CD14-positive monocyte (primary cell): ENCODE results near the gene PIH1D1. TPM values are rescaled to one million over a fixed set of nuclear protein-coding genes. Genes with fewer than 3 reads are reported as not detected.

Source experiments
- DNase-seq, 3 donors: peaks; one replicate each; pipeline ENCODE4 v3.0.0-alpha.2; 2011 to 2022
- H2AFZ ChIP-seq: 2 replicates; pipeline ENCODE4 v1.6.0; 2012; ENCODE audit warnings: mild to moderate bottlenecking, low read depth, low read length, inconsistent platforms; ENCODE audit not compliant: insufficient read depth, poor library complexity, severe bottlenecking
- H3K27ac ChIP-seq, 2 donors: 1 replicate in 1 of 2; 2 replicates in 1 of 2; pipeline ENCODE4 v1.5.1; 2012 to 2013; ENCODE audit warnings: low read length in 2 of 2, control low read depth in 1 of 2, inconsistent platforms in 1 of 2, low read depth in 1 of 2, mild to moderate bottlenecking in 1 of 2
- H3K27me3 ChIP-seq, 2 donors: one replicate each; pipeline versions ENCODE4 v1.6.0 to v1.6.1; 2011 to 2013; ENCODE audit warnings: low read length in 2 of 2; ENCODE audit not compliant: control insufficient read depth in 2 of 2, insufficient read depth in 2 of 2
- H3K36me3 ChIP-seq, 2 donors: replicated peaks in 1 of 2; 1 replicate in 1 of 2; 2 replicates in 1 of 2; pipeline versions ENCODE4 v1.5.1 to v1.6.1; 2012 to 2013; ENCODE audit warnings: low read length in 2 of 2, control low read depth in 1 of 2, inconsistent platforms in 1 of 2, mild to moderate bottlenecking in 1 of 2; ENCODE audit not compliant: insufficient read depth in 2 of 2, control insufficient read depth in 1 of 2
- H3K4me1 ChIP-seq, 2 donors: 1 replicate in 1 of 2; 2 replicates in 1 of 2; pipeline versions ENCODE4 v1.5.1 to v1.6.1; 2012 to 2013; ENCODE audit warnings: low read length in 2 of 2, control low read depth in 1 of 2, inconsistent platforms in 1 of 2, mild to moderate bottlenecking in 1 of 2, moderate library complexity in 1 of 2; ENCODE audit not compliant: insufficient read depth in 2 of 2, control insufficient read depth in 1 of 2
- H3K4me2 ChIP-seq: replicated peaks from 2 replicates; pipeline ENCODE3; 2012; ENCODE audit warnings: low read length, moderate library complexity, mild to moderate bottlenecking; ENCODE audit not compliant: poor library complexity, severe bottlenecking; ENCODE audit errors: extremely low read depth
- H3K4me3 ChIP-seq, 3 experiments: fragments of 200-600 bp in 1 of 3; sonication (generic) in 1 of 3; replicated peaks in 1 of 3; 1 replicate in 2 of 3; 2 replicates in 1 of 3; pipeline ENCODE4 v1.5.1; 2011 to 2013; ENCODE audit warnings: low read length in 3 of 3, mild to moderate bottlenecking in 3 of 3, control low read depth in 2 of 3, low read depth in 2 of 3, inconsistent platforms in 1 of 3, moderate library complexity in 1 of 3
- H3K79me2 ChIP-seq: 2 replicates; pipeline ENCODE4 v1.6.0; 2012; ENCODE audit warnings: mild to moderate bottlenecking, control low read depth, inconsistent platforms, low read length, moderate library complexity; ENCODE audit not compliant: insufficient read depth
- H3K9ac ChIP-seq: 2 replicates; pipeline ENCODE4 v1.6.0; 2017; ENCODE audit warnings: low read length, mild to moderate bottlenecking; ENCODE audit not compliant: insufficient read depth, poor library complexity, severe bottlenecking
- H3K9me3 ChIP-seq, 2 donors: replicated peaks in 1 of 2; 1 replicate in 1 of 2; 2 replicates in 1 of 2; pipeline versions ENCODE4 v1.5.1 to v1.6.1; 2012 to 2013; ENCODE audit warnings: low read length in 2 of 2, control low read depth in 1 of 2; ENCODE audit not compliant: control insufficient read depth in 1 of 2, insufficient read depth in 1 of 2
- H4K20me1 ChIP-seq: 2 replicates; pipeline ENCODE4 v1.6.0; 2012; ENCODE audit warnings: mild to moderate bottlenecking, low read length, control low read depth, moderate library complexity; ENCODE audit not compliant: insufficient read depth
- H3K27ac Mint-ChIP-seq, 7 donors: one replicate each; pipeline ENCODE4 v1.8.0; 2020; ENCODE audit warnings: mild to moderate bottlenecking in 7 of 7, mixed read lengths in 7 of 7, moderate library complexity in 6 of 7, inconsistent platforms in 2 of 7
- H3K27me3 Mint-ChIP-seq, 3 donors: one replicate each; pipeline ENCODE4 v1.8.0; 2021 to 2022; ENCODE audit warnings: low read depth in 3 of 3, mild to moderate bottlenecking in 3 of 3, mixed read lengths in 3 of 3, moderate library complexity in 3 of 3, inconsistent platforms in 1 of 3
- H3K36me3 Mint-ChIP-seq, 2 donors: one replicate each; pipeline ENCODE4 v1.8.0; 2020; ENCODE audit warnings: mixed read lengths in 2 of 2, inconsistent platforms in 1 of 2, mild to moderate bottlenecking in 1 of 2
- H3K4me1 Mint-ChIP-seq: one replicate; pipeline ENCODE4 v1.8.0; 2020; ENCODE audit warnings: mild to moderate bottlenecking, mixed read lengths
- H3K4me3 Mint-ChIP-seq, 2 donors: one replicate each; pipeline ENCODE4 v1.8.0; 2020; ENCODE audit warnings: mild to moderate bottlenecking in 2 of 2, mixed read lengths in 2 of 2, moderate library complexity in 1 of 2
- H3K9me3 Mint-ChIP-seq, 7 donors: one replicate each; pipeline ENCODE4 v1.8.0; 2020 to 2022; ENCODE audit warnings: mixed read lengths in 7 of 7, mild to moderate bottlenecking in 6 of 7, moderate library complexity in 6 of 7, inconsistent platforms in 2 of 7
- WGBS: methylation state at CpG from one replicate; pipeline ENCODE4 v1.1.5; 2013; ENCODE audit warnings: missing lambda C conversion rate; ENCODE audit not compliant: insufficient coverage; 5-methylcytosine and 5-hydroxymethylcytosine counted together
- intact Hi-C, 2 donors: fragments of 100-400 bp; cut with micrococcal nuclease; formaldehyde crosslinking; loops; one replicate each; pipeline versions ENCODE4 v1.15.0 to v1.15.1; 2023
- polyA plus RNA-seq, 3 donors: library from polyadenylated mRNA; depleted of rRNA in 1 of 3; unstranded in 2 of 3; stranded (reverse) in 1 of 3; fragments of 300-500 nt in 2 of 3; fragments of >200 nt in 1 of 3; fragmentation: Illumina TruSeq in 2 of 3; gene quantifications; 1 replicate in 2 of 3; 2 replicates in 1 of 3; pipeline ENCODE4 v1.2.3, GENCODE V29; 2012 to 2021
- TF ChIP-seq, protein P1 (sequence below): fragments of 200-600 bp; IDR thresholded peaks from one replicate; pipeline ENCODE4 v1.8.0; 2022; ENCODE audit warnings: antibody characterized with exemption, mild to moderate bottlenecking

PIH1D1 gene
- polyA plus RNA-seq, 3 donors, result 62.3 to 102 (median 83.9) TPM

GRCh38 chr19:49431330-49431749 lies 20.3 kb downstream of the PIH1D1 start:
- no peaks in the 10 kb centered on the region for H3K36me3 ChIP-seq
- Mint-ChIP-seq H3K36me3 (peaks cover 0 to 19% of the 10 kb centered on the region in 2 donors), H3K4me3 (peak overlapping the region in 1 of 2 donors; percentile 80), H3K9me3 (peaks cover 0 to 49% (median 22%) of the 10 kb centered on the region in 7 donors), H3K4me1 (peaks cover 27% of the 10 kb centered on the region), H3K27ac (no peak overlapping the region), H3K27me3 (peaks cover 99 to 100% (median 99%) of the 10 kb centered on the region in 3 donors)
- no peak overlapping the region for H3K4me3 ChIP-seq
- intact Hi-C loops, result loop anchor here in 1 of 2 donors (10.0 kb wide), 1 partner anchor 167 kb away; no protein-coding TSS in a partner anchor
- no peak overlapping the region for H3K9ac ChIP-seq
- no peak overlapping the region for H3K4me2 ChIP-seq
- DNase-seq, result no peak
- H3K27ac ChIP-seq, result no peak overlapping the region
- H3K27me3 ChIP-seq, result peaks cover 57 to 100% of the 10 kb centered on the region in 2 donors
- peaks cover 9 to 47% of the 10 kb centered on the region in 2 donors for H3K9me3 ChIP-seq
- TF ChIP-seq, protein P1, sequence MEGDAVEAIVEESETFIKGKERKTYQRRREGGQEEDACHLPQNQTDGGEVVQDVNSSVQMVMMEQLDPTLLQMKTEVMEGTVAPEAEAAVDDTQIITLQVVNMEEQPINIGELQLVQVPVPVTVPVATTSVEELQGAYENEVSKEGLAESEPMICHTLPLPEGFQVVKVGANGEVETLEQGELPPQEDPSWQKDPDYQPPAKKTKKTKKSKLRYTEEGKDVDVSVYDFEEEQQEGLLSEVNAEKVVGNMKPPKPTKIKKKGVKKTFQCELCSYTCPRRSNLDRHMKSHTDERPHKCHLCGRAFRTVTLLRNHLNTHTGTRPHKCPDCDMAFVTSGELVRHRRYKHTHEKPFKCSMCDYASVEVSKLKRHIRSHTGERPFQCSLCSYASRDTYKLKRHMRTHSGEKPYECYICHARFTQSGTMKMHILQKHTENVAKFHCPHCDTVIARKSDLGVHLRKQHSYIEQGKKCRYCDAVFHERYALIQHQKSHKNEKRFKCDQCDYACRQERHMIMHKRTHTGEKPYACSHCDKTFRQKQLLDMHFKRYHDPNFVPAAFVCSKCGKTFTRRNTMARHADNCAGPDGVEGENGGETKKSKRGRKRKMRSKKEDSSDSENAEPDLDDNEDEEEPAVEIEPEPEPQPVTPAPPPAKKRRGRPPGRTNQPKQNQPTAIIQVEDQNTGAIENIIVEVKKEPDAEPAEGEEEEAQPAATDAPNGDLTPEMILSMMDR, result no peak
- H2AFZ ChIP-seq, result no peak overlapping the region
- H4K20me1 ChIP-seq, result no peaks in the 10 kb centered on the region
- WGBS, result 24% methylated on average over 16 of the region's 29 CpGs
- H3K4me1 ChIP-seq, result peaks cover 2 to 9% of the 10 kb centered on the region in 2 donors
- H3K79me2 ChIP-seq, result no peaks in the 10 kb centered on the region

- intact Hi-C loops, result loop anchor here in 1 of 2 donors (10.0 kb wide), 1 partner anchor 166 kb away; no protein-coding TSS in a partner anchor
- Histone ChIP-seq H3K9ac (no peak overlapping the region), H3K4me1 (peaks cover 0 to 6% of the 10 kb centered on the region in 2 donors), H3K9me3 (peaks cover 9 to 47% of the 10 kb centered on the region in 2 donors), H3K4me3 (no peak overlapping the region), H4K20me1 (no peaks in the 10 kb centered on the region), H3K36me3 (no peaks in the 10 kb centered on the region), H3K27me3 (peaks cover 57 to 100% of the 10 kb centered on the region in 2 donors), H3K27ac (no peak overlapping the region), H2AFZ (no peak overlapping the region), H3K79me2 (no peaks in the 10 kb centered on the region), H3K4me2 (no peak overlapping the region)
- Mint-ChIP-seq H3K9me3 (peaks cover 0 to 48% (median 20%) of the 10 kb centered on the region in 7 donors), H3K36me3 (peaks cover 0 to 17% of the 10 kb centered on the region in 2 donors), H3K4me3 (peak overlapping the region in 1 of 2 donors; percentile 80), H3K27me3 (peaks cover 99 to 100% (median 99%) of the 10 kb centered on the region in 3 donors), H3K27ac (peak overlapping the region in 1 of 7 donors; percentile 64), H3K4me1 (peaks cover 24% of the 10 kb centered on the region)
- DNase-seq, result no peak
- TF ChIP-seq, protein P1, result no peak
- WGBS, result 46% methylated on average over 28 of the region's 28 CpGs
Measured at GRCh38 chr19:49430678-49431329, 20.8 kb downstream of the PIH1D1 start.
